ENCODE results near the gene MMP21. TPM values are rescaled to one million over a fixed set of nuclear protein-coding genes. Genes with fewer than 3 reads are reported as not detected.

The MMP21 gene
- total and polyA plus RNA-seq, 10 of the 15 experiments (the other 5 are each of a cell fraction or from before 2014, with no cell fraction given): 0.08 to 0.24 TPM; not detected in 8

GRCh38 chr10:125799451-125800182 lies 24.0 kb upstream of the MMP21 start:
- ChIA-PET POLR2A (interaction anchor here (0.7 kb wide), 1 partner anchor 59 kb away, joined by 3 read pairs; no protein-coding TSS in a partner anchor), SMC1A (ENCODE audit: uncharacterized antibody, unreplicated experiment) (no interaction called here), CTCF (no interaction called here), RAD21 (ENCODE audit: unreplicated experiment) (no interaction called here)
- DNase-seq (ENCODE audit: low read depth, low spot score) (no peak), ATAC-seq (no peak), FAIRE-seq (no peak)
- intact Hi-C loops (cut with micrococcal nuclease; ENCODE audit: unreplicated experiment) (no loop called here), in situ Hi-C loops (cut with MboI) (no loop called here)
- Histone ChIP-seq H3K79me2 (ENCODE audit: control insufficient read depth, insufficient read depth, low read length) (no peaks in the 10 kb centered on the region), H3K4me1 (ENCODE audit: control insufficient read depth, insufficient read depth, low read length) (no peaks in the 10 kb centered on the region), H3K4me3 (no peak overlapping the region), H3K27ac (ENCODE audit: control insufficient read depth, insufficient read depth) (no peak overlapping the region), H3K27me3 (replicated peaks in 1 of 2; ENCODE audit: control insufficient read depth in 2 of 2, insufficient read depth in 2 of 2, low read length in 1 of 2) (no peaks in the 10 kb centered on the region), H3K9ac (ENCODE audit: control insufficient read depth, insufficient read depth, low read length) (no peak overlapping the region), H3K9me3 (replicated peaks; ENCODE audit: control insufficient read depth, insufficient read depth, low read length) (no peaks in the 10 kb centered on the region), H2AFZ (ENCODE audit: control insufficient read depth, low read depth, low read length) (no peak overlapping the region), H3K36me3 (ENCODE audit: control insufficient read depth in 2 of 2, insufficient read depth in 2 of 2, low read length in 1 of 2) (peaks cover 0 to 15% of the 10 kb centered on the region in 2 experiments; a peak in 3 of 4 replicates), H4K20me1 (ENCODE audit: control insufficient read depth, insufficient read depth) (no peaks in the 10 kb centered on the region), H3K4me2 (ENCODE audit: control insufficient read depth, insufficient read depth) (no peak overlapping the region)
- BruUV-seq (replicated peaks): no TSS peak
- WGBS (ENCODE audit: insufficient coverage, insufficient replicate concordance, low lambda C conversion rate, missing lambda C conversion rate): 97% methylated on average over 8 of the region's 8 CpGs
- TF ChIP-seq GABPA (IDR thresholded peaks at IDR 0.05; ENCODE audit: low read depth) (no peak), PAX5 (IDR thresholded peaks at IDR 0.05; ENCODE audit: borderline replicate concordance, low read depth, low read length) (no peak), ZZZ3 (IDR thresholded peaks at IDR 0.05; ENCODE audit: control insufficient read depth, insufficient read length, low read depth) (no peak), TCF3 (IDR thresholded peaks at IDR 0.05; ENCODE audit: borderline replicate concordance, insufficient read depth, low read depth, low read length) (no peak), SIX5 (IDR thresholded peaks at IDR 0.05; ENCODE audit: low read depth, low read length, severe bottlenecking) (no peak), NFXL1 (IDR thresholded peaks at IDR 0.05; ENCODE audit: borderline replicate concordance) (no peak), SP1 (IDR thresholded peaks at IDR 0.05; ENCODE audit: low read depth, low read length) (no peak), ESRRA (IDR thresholded peaks at IDR 0.05; ENCODE audit: low read length) (no peak), NR2F1 (conservative IDR thresholded peaks at IDR 0.05) (no peak), NFYA (IDR thresholded peaks at IDR 0.05; ENCODE audit: borderline replicate concordance, low read depth, low read length) (no peak), SIN3A (IDR thresholded peaks at IDR 0.05; ENCODE audit: low read depth, low read length) (no peak), NRF1 (conservative IDR thresholded peaks at IDR 0.05; ENCODE audit: low read depth, low read length) (no peak), SMAD5 (IDR thresholded peaks at IDR 0.05; ENCODE audit: low read depth) (no peak)
- TF ChIP-seq, protein P1, sequence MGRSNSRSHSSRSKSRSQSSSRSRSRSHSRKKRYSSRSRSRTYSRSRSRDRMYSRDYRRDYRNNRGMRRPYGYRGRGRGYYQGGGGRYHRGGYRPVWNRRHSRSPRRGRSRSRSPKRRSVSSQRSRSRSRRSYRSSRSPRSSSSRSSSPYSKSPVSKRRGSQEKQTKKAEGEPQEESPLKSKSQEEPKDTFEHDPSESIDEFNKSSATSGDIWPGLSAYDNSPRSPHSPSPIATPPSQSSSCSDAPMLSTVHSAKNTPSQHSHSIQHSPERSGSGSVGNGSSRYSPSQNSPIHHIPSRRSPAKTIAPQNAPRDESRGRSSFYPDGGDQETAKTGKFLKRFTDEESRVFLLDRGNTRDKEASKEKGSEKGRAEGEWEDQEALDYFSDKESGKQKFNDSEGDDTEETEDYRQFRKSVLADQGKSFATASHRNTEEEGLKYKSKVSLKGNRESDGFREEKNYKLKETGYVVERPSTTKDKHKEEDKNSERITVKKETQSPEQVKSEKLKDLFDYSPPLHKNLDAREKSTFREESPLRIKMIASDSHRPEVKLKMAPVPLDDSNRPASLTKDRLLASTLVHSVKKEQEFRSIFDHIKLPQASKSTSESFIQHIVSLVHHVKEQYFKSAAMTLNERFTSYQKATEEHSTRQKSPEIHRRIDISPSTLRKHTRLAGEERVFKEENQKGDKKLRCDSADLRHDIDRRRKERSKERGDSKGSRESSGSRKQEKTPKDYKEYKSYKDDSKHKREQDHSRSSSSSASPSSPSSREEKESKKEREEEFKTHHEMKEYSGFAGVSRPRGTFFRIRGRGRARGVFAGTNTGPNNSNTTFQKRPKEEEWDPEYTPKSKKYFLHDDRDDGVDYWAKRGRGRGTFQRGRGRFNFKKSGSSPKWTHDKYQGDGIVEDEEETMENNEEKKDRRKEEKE (IDR thresholded peaks at IDR 0.05): no peak
- TF ChIP-seq, protein P2, sequence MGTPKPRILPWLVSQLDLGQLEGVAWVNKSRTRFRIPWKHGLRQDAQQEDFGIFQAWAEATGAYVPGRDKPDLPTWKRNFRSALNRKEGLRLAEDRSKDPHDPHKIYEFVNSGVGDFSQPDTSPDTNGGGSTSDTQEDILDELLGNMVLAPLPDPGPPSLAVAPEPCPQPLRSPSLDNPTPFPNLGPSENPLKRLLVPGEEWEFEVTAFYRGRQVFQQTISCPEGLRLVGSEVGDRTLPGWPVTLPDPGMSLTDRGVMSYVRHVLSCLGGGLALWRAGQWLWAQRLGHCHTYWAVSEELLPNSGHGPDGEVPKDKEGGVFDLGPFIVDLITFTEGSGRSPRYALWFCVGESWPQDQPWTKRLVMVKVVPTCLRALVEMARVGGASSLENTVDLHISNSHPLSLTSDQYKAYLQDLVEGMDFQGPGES (IDR thresholded peaks at IDR 0.05): no peak
